MM.1S (cell line): Measurements from ENCODE around the gene FAAP24.
"Not testable (repeated sequence)": the region's sequence is repeated elsewhere in the genome, so short reads cannot be mapped to it uniquely, and the experiment has no call there.

Experiments
- EZH2phosphoT487 ChIP-seq: fragments of 300-600 bp; sonication (generic); IDR thresholded peaks from 2 replicates; pipeline ENCODE4 v1.6.1; 2018; ENCODE audit warnings: antibody characterized with exemption, low read length
- TF ChIP-seq, protein P1 (sequence below): fragments of 300-600 bp; sonication (generic); IDR thresholded peaks from 2 replicates; pipeline ENCODE4 v1.5.1; 2016; ENCODE audit warnings: antibody characterized with exemption, low read length, mixed read lengths

DNA sequence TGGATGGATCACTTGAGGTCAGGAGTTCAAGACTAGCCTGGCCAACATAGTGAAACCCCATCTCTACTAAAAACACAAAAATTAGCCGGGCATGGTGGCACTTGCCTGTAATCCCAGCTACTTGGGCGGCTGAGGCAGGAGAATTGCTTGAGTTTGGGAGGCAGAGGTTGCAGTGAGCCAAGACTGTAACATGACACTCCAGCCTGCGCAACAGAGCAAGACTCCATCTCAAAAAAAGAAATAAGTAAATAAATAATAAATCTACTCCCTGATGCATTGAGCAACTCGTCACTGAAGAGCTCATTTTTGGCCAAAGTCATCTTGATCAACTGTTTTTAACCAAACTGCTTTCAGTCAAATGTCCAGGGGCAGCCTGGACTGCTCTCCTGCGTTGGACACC lies 30.8 kb upstream of the FAAP24 start:
- TF ChIP-seq, protein P1, sequence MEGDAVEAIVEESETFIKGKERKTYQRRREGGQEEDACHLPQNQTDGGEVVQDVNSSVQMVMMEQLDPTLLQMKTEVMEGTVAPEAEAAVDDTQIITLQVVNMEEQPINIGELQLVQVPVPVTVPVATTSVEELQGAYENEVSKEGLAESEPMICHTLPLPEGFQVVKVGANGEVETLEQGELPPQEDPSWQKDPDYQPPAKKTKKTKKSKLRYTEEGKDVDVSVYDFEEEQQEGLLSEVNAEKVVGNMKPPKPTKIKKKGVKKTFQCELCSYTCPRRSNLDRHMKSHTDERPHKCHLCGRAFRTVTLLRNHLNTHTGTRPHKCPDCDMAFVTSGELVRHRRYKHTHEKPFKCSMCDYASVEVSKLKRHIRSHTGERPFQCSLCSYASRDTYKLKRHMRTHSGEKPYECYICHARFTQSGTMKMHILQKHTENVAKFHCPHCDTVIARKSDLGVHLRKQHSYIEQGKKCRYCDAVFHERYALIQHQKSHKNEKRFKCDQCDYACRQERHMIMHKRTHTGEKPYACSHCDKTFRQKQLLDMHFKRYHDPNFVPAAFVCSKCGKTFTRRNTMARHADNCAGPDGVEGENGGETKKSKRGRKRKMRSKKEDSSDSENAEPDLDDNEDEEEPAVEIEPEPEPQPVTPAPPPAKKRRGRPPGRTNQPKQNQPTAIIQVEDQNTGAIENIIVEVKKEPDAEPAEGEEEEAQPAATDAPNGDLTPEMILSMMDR: not testable (repeated sequence)
- not testable (repeated sequence) for TF ChIP-seq EZH2phosphoT487
